ENCODE data around the gene SDHA.
A peak's percentile ranks its signal among the peaks of the same experiment; 100 is the strongest.

The SDHA gene

DNA sequence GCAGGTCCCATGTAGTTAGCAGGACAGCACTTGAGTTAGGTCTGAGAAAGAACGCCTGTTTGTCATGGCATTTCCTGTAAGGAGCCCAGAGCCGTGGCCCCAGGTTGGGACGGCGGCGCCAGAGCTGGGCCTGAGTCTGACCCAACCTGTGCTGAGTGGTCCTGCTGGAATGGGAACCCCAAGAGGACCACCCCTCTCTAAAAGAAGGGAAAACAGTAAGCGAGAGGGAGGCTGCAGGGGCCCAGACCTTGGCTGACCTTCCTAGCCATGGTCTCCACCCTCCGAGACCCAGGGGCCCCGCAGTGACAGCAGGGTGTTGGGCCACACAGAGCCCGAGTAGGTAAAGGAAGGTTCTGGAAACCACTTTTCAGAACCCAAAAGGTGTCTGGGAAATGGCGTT lies 28.6 kb upstream of the SDHA start (continued):
- no peak for TF ChIP-seq ZNF521 (tag by site-specific recombination; IDR thresholded peaks at IDR 0.05)
- TF ChIP-seq SP3 (tag by site-specific recombination; IDR thresholded peaks at IDR 0.05) = no peak

DNA sequence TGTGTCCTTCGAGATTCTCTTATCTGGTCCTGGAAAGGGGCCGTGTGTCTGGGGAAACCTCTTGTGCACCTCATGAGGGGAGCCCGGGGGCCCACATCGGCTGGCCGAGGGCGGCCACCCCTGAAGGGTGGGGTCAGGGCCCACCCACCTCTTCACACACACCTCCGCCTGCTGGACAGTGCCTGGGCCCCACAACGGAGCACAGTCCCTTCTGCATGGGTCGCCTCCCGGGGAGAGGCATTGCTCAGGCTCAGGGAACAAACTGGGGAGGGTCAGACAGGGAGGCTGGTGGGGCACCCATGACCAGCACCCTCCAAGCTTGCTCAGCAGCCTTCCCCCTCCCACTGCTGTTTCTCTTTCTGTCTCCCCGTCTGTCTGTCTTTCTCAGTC lies 28.1 kb upstream of the SDHA start:
- ChIA-PET CTCF (no interaction called here), POLR2A (interaction anchor here (1.9 kb wide), 2 partner anchors 28 to 81 kb away, joined by 6 read pairs; partner anchors contain the start of genes CCDC127, PDCD6 and SDHA)
- peaks cover 4% of the 10 kb centered on the region for H3K4me1 ChIP-seq (ENCODE audit: control insufficient read depth, insufficient read depth, low read length)
- no peaks in the 10 kb centered on the region for H3K9me3 ChIP-seq (ENCODE audit: control insufficient read depth, insufficient read depth, low read depth, low read length)
- TF ChIP-seq ZNF223 (tag by site-specific recombination; IDR thresholded peaks at IDR 0.05) (no peak), GLIS2 (tag by site-specific recombination; IDR thresholded peaks at IDR 0.05) (peak; percentile 31; the same call in 1 of the 2 replicates), GLIS1 (tag by site-specific recombination; IDR thresholded peaks at IDR 0.05) (peak; percentile 13; the same call in 1 of the 2 replicates)
- H3K4me3 ChIP-seq (ENCODE audit: low read depth, low read length) = no peak overlapping the region
- no peak overlapping the region for H3K27ac ChIP-seq (ENCODE audit: extremely low read depth, low read depth, low read length)
- H3K36me3 ChIP-seq (ENCODE audit: control insufficient read depth in 2 of 2, insufficient read depth in 1 of 2, low read length in 2 of 2) = no peaks in the 10 kb centered on the region

DNA sequence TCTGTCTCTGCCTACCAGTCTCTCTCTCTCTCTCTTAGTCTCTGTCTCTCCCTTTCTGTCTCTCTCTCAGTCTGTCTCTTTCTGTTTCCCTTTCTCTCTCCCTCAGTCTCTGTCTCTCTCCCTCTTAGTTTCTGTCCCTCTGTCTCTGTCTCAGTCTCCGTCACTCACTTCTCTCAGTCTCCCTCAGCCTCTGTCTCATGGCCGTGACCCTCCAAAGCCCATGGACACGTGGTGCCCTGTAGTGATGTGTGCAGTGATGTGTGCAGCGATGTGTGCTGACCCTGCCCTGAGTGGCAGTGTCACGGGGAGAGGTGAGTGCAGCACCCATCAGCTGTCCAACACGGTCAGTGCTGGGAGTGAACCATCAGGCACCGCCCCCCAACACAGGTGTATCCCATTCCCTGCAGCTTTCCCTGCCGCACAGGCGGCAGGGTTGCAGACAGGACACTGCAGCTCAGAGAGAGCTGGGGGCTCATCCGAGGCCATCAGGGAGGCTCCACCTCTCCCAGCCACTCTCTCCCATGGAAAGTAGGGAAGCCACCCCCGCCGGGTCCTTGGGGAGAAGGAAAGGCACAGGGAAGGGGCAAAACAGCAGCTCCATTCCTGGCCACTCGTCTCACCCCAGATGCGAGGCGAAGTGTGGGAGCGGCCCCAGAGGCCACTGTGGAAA lies 27.6 kb upstream of the SDHA start:
- Histone ChIP-seq H3K4me1 (ENCODE audit: control insufficient read depth, insufficient read depth, low read length) (peaks cover 4% of the 10 kb centered on the region), H3K36me3 (ENCODE audit: control insufficient read depth in 2 of 2, insufficient read depth in 1 of 2, low read length in 2 of 2) (no peaks in the 10 kb centered on the region), H3K4me3 (ENCODE audit: low read depth, low read length) (no peak overlapping the region), H3K9me3 (ENCODE audit: control insufficient read depth, insufficient read depth, low read depth, low read length) (no peaks in the 10 kb centered on the region), H3K27ac (ENCODE audit: extremely low read depth, low read depth, low read length) (no peak overlapping the region)
- CTCF ChIA-PET = interaction anchor here (0.6 kb wide), 1 partner anchor 108 kb away, joined by 3 read pairs; no protein-coding TSS in a partner anchor
- TF ChIP-seq MYNN (tag by site-specific recombination; IDR thresholded peaks at IDR 0.05; ENCODE audit: borderline replicate concordance) (no peak), GLIS2 (tag by site-specific recombination; IDR thresholded peaks at IDR 0.05) (0 out of 2 replicates have a peak, but pooled peaks have one; percentile 0), ZNF366 (tag by site-specific recombination; conservative IDR thresholded peaks at IDR 0.05) (peak; percentile 56; the same call in 1 of the 2 replicates), PRDM1 (tag by site-specific recombination; IDR thresholded peaks at IDR 0.05) (peak; percentile 21; the same call in 1 of the 2 replicates), SALL2 (tag by site-specific recombination; IDR thresholded peaks at IDR 0.05; ENCODE audit: borderline replicate concordance) (0 out of 2 replicates have a peak, but pooled peaks have one; percentile 52)
- POLR2A ChIA-PET = interaction anchor here (1.0 to 1.9 kb wide), 2 partner anchors 28 to 29 kb away, joined by 3 to 6 read pairs; partner anchors contain the start of genes CCDC127 and SDHA

DNA sequence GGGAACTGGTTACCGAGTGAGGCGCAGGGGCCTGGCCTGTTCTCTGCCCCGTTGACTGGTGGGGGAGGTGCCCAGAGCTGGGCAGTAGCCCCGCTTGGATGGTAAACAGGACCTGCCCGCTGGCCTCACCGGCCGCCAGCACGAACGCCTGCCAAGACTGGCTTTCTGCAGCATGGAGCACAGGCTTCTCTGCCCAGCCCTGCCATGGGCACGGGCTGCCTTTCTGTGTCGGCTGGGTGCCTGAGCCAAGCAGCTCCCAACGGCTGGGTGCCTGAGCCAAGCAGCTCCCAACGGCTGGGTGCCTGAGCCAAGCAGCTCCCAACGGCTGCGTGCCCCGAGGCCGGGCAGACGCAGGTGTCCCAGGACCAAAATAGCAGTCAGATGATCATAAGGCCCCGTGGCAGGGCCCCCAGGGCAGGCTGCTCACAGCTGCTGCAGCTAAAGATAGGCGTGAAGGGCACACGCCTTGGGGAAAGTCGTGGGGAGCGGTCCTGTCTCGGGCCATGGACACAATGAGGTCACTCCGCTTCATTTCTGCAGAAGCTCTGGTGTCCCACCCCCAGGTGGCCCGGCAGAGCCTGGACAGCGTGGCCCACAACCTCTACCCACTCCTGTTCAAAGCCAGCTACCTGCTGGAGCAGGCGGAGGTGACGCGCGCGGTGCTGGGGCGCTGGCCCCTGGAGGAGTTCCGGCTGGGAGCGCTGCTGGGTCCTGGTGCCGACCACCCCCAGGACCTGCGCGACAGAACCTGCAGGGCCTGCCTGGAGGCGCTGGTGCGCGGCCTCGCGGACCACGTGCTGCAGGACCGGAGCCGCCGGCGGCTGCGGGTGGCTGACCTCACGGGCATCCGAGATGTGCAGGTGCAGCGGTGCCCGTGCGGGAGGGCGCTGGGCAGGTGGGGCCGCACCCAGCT lies 26.8 kb upstream of the SDHA start, which contains the start of gene LRRC14B:
LRRC14B (plus strand) TSS at position 460 of the 913 bp plus-strand sequence; CDS start at position 504, 44 bp downstream.
- Histone ChIP-seq H3K9me3 (ENCODE audit: control insufficient read depth, insufficient read depth, low read depth, low read length) (no peaks in the 10 kb centered on the region), H3K4me3 (ENCODE audit: low read depth, low read length) (no peak within 1 kb of the TSS), H3K27ac (ENCODE audit: extremely low read depth, low read depth, low read length) (no peak within 1 kb of the TSS), H3K36me3 (ENCODE audit: control insufficient read depth in 2 of 2, insufficient read depth in 1 of 2, low read length in 2 of 2) (no peaks in the 10 kb centered on the region), H3K4me1 (ENCODE audit: control insufficient read depth, insufficient read depth, low read length) (peaks cover 4% of the 10 kb centered on the region)
- POLR2A ChIA-PET = interaction anchor here (0.5 to 1.9 kb wide), 3 partner anchors 26 to 28 kb away, joined by 3 to 6 read pairs (median 4); partner anchors contain the start of genes CCDC127 and SDHA
- TF ChIP-seq, protein P1, sequence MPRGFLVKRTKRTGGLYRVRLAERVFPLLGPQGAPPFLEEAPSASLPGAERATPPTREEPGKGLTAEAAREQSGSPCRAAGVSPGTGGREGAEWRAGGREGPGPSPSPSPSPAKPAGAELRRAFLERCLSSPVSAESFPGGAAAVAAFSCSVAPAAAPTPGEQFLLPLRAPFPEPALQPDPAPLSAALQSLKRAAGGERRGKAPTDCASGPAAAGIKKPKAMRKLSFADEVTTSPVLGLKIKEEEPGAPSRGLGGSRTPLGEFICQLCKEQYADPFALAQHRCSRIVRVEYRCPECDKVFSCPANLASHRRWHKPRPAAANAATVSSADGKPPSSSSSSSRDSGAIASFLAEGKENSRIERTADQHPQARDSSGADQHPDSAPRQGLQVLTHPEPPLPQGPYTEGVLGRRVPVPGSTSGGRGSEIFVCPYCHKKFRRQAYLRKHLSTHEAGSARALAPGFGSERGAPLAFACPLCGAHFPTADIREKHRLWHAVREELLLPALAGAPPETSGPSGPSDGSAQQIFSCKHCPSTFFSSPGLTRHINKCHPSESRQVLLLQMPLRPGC (tag by site-specific recombination; IDR thresholded peaks at IDR 0.05) = no peak
- TF ChIP-seq ZNF292 (tag by site-specific recombination; IDR thresholded peaks at IDR 0.05; ENCODE audit: borderline replicate concordance, low read depth) (no peak), ZNF426 (tag by site-specific recombination; IDR thresholded peaks at IDR 0.05) (no peak), ZNF354C (tag by site-specific recombination; IDR thresholded peaks at IDR 0.05; ENCODE audit: borderline replicate concordance, low read depth) (no peak), ZIC2 (tag by site-specific recombination; IDR thresholded peaks at IDR 0.05) (peak; percentile 74), ZNF548 (tag by site-specific recombination; IDR thresholded peaks at IDR 0.05) (no peak), ZNF529 (tag by site-specific recombination; IDR thresholded peaks at IDR 0.05; ENCODE audit: insufficient replicate concordance) (no peak), KLF7 (tag by site-specific recombination; IDR thresholded peaks at IDR 0.05; ENCODE audit: borderline replicate concordance) (no peak)
- TF ChIP-seq, protein P2, sequence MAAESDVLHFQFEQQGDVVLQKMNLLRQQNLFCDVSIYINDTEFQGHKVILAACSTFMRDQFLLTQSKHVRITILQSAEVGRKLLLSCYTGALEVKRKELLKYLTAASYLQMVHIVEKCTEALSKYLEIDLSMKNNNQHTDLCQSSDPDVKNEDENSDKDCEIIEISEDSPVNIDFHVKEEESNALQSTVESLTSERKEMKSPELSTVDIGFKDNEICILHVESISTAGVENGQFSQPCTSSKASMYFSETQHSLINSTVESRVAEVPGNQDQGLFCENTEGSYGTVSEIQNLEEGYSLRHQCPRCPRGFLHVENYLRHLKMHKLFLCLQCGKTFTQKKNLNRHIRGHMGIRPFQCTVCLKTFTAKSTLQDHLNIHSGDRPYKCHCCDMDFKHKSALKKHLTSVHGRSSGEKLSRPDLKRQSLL (tag by site-specific recombination; IDR thresholded peaks at IDR 0.05) = peak; percentile 82
- CTCF ChIA-PET = no interaction called here
